HG02938 (cell line): ENCODE results near the gene SSUH2.
"Not testable (repeated sequence)": the region's sequence is repeated elsewhere in the genome, so short reads cannot be mapped to it uniquely, and the experiment has no call there.

Experiments
- ATAC-seq: cut with Tn5 transposase; IDR thresholded peaks from one replicate; pipeline ENCODE4 v1.9.1; 2021; ENCODE audit warnings: mild to moderate bottlenecking, moderate library complexity; ENCODE audit not compliant: unreplicated experiment

Gene SSUH2

GRCh38 chr3:8660175-8661118 lies 15.8 kb upstream of the SSUH2 start:
- no peak for ATAC-seq

- no peak for ATAC-seq
Measured at GRCh38 chr3:8659242-8659641, 14.6 kb upstream of the SSUH2 start.

- ATAC-seq, result peak; percentile 84
Measured at GRCh38 chr3:8658306-8659212, 14.0 kb upstream of the SSUH2 start.

GRCh38 chr3:8657804-8658305 lies 13.3 kb upstream of the SSUH2 start:
- peak; percentile 35 for ATAC-seq

- no peak for ATAC-seq
Measured at GRCh38 chr3:8656240-8656639, 11.6 kb upstream of the SSUH2 start.

GRCh38 chr3:8655387-8655835 lies 10.8 kb upstream of the SSUH2 start:
- no peak for ATAC-seq

- not testable (repeated sequence) for ATAC-seq
Measured at GRCh38 chr3:8654572-8655329, 10.2 kb upstream of the SSUH2 start.

GRCh38 chr3:8653800-8654408 lies 9.3 kb upstream of the SSUH2 start:
- ATAC-seq, result no peak

GRCh38 chr3:8652324-8652987 lies 7.9 kb upstream of the SSUH2 start:
- no peak for ATAC-seq

- no peak for ATAC-seq
Measured at GRCh38 chr3:8651418-8652323, 7.1 kb upstream of the SSUH2 start.

- ATAC-seq, result no peak
Measured at GRCh38 chr3:8650583-8651416, 6.2 kb upstream of the SSUH2 start.

- ATAC-seq, result no peak
Measured at GRCh38 chr3:8649757-8650156, 5.2 kb upstream of the SSUH2 start.

GRCh38 chr3:8648909-8649741 lies 4.5 kb upstream of the SSUH2 start:
- ATAC-seq, result no peak

GRCh38 chr3:8647137-8647985 lies 2.8 kb upstream of the SSUH2 start:
- ATAC-seq, result no peak

- no peak for ATAC-seq
Measured at GRCh38 chr3:8646313-8646938, 1.8 kb upstream of the SSUH2 start.
